CD4-positive, alpha-beta T cell treated with Interleukin-2 at 100 ng/mL for 4 hours (primary cell): ENCODE measurements around the gene TEDC1.

Experiments used
- DNase-seq: peaks from one replicate; pipeline ENCODE4 v3.0.0-alpha.2; 2020; ENCODE audit warnings: low spot score

The TEDC1 gene, protein sequence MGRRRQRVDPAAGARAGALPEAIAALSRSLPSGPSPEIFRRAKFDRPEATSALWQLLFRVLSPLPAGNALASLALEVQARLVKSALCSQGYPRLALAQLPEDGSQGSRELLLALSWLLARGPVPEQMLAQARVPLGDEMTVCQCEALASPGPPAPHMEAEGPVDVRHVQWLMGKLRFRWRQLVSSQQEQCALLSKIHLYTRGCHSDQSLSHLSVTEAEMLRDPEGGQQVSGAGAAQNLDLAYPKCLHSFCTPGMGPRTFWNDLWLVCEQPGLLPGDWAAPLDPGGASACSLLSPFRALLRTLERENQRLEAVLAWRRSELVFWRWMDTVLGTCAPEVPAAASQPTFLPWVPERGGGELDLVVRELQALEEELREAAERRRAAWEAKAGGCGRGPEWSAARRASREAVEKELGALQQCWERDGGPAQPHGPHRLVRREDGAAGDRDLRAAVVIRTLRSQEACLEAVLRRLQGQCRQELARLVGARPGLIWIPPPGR

DNA sequence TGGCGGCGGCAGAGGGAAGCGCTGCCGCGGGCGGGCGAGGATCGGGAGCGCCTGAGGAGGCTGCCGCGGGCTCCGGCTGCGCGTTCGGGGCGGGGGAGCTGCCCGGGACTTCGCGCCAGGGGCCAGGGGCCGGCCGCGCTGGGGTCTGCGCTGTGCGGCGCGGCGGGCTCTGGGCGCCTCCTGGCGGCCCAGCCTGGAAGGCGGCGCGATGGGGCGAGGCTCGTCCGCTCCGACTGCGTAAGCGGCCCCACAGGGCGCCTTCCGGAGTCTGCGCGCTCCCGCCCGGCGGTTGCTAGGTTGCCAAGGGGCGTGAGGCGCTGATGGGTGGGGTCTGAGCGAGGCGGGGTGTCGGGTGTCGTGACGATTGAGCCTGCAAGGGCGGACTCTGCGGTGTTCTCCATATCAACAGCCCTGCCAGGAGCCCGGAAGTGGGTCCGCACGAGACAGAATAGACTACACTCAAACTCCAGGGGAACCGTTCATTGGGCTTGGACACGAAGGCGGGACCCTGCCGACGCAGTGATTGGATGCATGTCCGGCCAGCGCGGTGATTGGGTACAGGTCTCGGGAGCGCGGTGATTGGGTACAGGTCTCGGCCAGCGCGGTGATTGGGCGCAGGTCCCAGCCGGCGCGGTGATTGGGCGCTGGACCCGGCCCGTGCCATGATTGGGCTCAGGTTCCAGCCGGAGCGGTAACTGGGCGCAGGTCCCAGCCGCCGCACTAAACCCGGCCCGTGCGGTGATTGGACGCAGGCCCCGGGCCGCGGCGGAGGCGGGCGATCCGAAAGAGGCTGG, at the start of gene TEDC1:
Gene TEDC1, plus strand, starts transcription at position 675 of the 794 bp plus-strand sequence. CDS start 130 bp downstream, outside the sequence.
- peak; percentile 99 for DNase-seq

DNA sequence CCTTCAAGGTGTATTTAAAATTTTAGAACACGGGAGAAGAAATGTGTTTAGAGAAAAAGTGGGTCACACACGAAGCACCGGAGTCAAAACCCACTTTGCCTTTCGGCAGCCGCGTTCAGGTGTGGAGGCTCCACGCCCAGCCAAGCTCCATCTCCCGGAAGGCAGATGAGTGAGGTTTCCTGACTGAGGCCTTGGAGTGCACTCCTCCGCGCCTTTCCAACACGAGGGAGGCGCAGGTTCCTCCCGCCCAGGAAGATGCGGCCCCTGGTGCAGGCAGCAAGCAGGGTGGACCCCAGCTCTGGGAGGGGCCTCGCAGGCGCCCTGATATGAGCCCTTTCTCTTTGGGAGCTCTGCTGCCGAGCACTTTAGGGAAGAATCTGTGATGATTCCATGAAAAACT, 48.9 kb upstream of the TEDC1 start:
- no peak for DNase-seq

DNA sequence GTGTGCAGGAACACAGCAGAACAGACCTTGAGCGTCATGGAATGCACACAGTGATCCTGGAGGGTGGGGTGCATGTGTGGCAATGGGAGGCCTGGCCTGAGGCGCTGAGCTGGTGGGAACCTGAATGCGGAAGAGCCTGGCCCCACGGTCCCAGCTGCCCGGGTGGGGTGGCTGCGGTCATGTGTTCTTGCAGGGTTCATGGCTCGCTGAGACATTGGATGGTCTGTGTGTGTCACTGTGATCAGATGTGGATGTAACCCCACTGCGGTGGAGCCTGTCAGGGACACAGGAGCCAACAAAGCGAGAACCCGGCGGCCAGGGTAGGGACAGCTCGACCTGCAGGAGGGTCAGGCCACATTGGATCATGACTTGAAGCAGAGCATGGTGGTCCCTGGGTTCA, 48.2 kb upstream of the TEDC1 start:
- no peak for DNase-seq

DNA sequence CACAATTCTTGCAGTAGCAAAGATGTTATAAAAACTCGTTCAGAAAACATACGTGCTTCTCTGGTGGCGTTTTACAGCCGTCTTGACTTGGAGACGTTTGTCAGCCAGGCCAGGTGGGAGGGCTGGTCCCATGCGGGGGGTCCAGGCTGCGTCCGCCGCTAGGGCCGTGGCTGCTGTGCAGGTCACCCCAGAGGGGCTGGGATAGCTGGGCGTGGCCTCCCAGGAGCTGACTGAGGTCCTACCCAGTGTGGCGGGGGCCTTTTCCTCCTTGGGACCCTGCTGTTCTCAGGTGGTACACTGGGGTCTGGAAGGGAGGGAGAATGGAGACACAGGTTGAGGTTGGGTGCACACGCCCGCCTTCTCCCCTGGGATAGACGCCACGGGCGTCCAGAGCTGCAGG, 46.2 kb upstream of the TEDC1 start:
- no peak for DNase-seq

DNA sequence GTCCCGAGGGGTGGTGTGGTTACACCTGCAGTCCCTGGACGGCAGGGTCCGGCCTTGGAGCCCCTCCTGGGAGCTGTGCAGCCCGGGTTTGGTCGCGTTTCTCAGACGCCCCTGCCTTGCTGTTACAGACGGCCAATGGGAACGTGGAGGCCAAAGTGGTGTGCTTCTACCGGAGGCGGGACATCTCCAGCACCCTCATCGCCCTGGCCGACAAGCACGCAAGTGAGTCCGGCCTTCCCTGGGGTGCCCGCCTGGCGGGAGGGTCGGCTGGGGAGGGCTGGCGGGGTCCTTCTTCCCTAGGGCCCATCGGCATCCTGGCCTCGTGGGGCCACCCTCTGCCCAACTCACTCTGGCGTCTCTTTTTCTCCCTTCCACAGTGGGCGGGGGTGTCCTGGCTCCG, 45.8 kb upstream of the TEDC1 start:
- DNase-seq, result no peak

DNA sequence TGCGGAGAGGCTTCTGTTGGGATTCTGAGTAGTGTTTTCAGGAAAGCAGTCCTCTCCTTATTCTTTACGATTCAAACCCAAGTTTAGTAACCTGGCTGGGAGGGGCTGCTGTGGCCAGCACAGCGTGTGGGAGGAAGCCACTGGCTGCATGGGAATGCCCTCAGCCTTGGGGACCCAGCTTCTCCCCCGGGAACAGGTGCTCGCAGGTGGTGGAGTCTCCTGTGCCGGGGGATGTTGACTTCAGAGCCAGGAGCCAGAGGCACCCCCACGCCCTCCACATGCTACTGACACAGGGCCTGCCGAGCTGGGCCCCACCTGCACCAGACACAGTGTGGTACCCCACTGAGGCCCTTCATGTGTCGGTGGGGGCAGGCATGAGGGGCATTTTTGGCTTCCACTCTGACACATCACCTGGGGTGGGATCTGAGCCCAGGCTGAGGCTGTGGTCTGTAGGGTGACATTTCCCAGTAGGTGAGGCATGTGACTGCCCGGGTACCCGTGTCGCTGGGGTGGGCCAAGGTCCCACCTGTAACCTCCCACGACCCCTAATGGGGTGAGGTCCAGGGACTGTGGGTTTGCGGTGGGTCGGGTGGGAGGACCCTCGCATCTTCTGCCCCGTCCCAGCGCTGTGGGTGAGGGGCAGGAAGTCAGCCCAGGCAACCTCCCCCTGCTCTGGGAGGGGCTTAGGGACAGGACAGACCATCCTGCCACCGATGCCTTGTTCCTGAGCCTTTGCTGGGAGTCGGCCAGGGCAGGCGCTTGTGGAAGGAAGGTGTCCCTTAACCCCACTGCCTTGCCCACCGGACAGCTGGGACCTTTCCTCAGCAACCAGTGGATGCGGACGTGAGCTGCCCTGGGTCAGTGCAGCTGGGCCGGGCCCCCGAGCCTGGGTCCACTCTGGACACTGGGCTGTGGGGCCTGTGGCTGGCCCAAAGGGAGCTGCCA, 44.9 kb upstream of the TEDC1 start:
- DNase-seq, result no peak

DNA sequence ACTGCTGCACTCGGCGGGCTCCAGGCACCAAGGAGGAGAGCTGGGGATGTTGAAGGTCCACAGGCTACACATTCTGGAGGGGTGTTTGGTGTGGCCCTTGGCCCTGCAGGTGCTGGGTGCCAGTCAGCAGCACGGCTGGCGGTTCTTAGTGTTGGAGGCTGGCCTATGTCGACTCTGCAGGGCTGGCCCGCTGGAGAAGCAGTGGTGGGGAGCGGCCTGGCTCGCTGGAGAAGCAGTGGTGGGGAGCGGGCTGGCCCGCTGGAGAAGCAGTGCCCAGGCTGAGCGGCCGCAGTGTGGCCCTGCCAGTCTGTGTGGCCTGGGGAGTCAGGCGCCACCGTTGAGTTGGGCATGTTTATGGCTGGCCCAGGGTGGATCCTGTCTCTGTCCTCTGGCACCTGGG, 44.1 kb upstream of the TEDC1 start:
- DNase-seq, result no peak

DNA sequence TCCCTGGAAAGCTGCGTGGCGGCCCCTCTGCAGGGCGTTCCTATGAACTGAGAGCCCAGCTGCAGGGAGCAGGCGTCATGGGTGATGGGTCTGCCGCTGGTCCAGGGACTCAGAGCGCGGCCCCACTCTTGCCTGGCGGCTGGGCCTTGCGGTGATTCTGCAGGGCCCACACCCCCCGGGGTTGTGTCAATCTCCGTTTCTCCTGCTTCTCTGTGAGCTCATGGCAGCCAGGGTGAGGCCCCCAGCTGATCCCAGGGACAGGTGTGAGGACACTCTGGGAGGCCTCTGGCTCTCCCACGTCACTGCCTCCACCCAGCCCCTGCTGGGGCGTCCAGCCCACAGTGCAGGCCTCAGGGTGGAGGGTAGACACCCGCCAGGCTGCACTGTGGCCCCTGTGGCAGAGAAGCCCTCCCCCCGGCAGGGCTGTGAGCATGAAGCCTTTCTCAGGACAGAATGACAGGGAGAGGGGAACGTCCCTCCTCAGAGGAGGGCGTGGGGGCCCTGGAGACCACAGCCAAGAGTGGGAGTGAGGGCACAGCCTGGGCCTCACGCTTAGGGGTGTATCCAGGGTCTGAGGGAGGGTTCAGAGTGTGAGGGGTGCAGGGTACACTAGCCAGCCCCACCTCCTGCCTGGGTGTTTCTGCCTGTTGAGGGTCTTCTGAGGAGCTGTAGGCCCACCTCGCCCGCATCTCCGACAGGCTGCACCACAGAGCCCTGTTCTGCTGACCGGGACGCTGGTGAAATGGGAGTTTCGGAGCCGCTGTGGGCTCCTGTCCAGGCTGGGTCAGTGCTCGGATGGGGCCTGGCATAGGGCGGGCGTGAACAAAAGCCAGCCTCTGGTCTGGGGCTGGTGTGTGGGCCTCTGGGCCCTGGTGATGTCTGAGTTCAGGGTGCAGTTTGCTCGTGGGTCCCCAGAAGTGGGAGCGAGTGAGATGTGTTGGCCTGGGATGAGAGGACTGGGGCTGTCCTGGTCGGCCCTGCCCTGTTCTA, 43.1 kb upstream of the TEDC1 start:
- DNase-seq, result no peak

DNA sequence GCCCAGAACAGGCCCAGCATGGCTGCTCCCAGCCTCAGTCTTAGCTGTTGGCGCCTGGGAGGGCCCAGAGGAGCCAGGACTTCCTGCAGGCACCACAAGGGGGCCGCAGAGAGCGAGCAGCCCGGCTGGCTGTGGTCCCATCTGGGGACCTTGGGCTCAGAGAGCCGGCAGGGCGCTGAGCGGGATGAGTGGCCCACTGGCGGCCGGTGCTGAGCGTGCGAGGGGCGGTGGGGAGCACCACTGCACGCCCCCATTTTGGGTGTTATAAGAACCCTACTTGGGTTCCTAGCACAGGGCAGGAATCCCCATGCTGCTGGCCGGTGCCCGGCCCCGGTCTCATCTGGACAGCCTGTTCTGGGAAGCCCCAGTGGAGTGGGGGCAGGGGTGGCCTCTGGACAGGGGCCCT, 42.3 kb upstream of the TEDC1 start:
- peak; percentile 72 for DNase-seq

DNA sequence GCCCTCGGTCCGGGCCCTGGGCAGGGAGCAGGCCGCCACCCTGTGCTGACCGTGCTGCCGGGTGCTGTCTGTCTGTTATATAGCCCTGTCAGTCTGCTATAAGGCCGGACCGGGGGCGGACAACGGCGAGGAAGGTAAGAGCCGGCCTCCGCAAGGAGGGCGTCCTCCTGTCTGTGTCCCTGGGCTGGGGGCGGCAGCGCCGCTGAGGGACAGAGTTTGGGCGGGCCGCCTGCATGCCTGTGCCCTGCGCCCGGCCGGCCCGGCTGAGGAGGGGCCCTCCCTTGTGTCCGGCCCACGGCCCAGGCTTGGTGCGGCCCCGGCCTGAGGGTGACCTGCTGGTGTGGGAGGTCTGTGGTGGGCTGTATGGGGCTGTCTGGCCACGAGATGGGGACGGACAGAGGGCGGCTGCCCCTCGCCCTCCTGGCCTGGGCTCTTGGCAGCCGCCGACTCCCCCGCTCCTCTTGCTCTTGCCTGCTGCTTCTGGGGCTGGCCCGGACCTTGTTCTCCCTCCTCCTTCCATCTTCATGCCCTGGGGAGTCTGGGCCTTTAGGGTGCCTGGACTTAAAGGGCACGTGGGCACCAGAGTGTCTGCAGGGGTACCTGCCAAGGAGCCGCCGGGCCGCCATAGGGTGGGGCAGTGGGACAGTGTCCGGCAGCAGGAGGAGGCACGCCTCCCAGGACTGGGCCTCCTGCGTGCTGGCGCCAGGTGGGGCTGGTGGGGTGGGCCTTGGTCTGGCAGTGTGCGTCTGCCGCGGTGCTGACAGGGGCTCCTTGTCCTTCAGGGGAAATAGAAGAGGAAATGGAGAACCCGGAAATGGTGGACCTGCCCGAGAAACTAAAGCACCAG, 41.5 kb upstream of the TEDC1 start:
- no peak for DNase-seq

DNA sequence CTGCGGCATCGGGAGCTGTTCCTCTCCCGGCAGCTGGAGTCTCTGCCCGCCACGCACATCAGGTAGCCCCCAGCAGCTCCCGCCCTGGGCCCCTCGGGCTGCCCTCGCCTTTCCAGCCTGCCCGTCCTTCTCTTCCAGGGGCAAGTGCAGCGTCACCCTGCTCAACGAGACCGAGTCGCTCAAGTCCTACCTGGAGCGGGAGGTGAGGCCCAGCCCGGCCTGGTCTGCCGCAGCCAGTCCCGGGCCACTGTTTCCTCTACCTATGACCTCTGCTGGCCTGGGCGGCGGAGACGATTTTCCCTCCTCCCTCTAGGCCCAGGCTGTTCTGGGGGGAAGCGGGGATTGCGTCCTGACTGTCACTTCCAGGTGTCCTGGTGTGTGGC, 40.9 kb upstream of the TEDC1 start:
- no peak for DNase-seq

DNA sequence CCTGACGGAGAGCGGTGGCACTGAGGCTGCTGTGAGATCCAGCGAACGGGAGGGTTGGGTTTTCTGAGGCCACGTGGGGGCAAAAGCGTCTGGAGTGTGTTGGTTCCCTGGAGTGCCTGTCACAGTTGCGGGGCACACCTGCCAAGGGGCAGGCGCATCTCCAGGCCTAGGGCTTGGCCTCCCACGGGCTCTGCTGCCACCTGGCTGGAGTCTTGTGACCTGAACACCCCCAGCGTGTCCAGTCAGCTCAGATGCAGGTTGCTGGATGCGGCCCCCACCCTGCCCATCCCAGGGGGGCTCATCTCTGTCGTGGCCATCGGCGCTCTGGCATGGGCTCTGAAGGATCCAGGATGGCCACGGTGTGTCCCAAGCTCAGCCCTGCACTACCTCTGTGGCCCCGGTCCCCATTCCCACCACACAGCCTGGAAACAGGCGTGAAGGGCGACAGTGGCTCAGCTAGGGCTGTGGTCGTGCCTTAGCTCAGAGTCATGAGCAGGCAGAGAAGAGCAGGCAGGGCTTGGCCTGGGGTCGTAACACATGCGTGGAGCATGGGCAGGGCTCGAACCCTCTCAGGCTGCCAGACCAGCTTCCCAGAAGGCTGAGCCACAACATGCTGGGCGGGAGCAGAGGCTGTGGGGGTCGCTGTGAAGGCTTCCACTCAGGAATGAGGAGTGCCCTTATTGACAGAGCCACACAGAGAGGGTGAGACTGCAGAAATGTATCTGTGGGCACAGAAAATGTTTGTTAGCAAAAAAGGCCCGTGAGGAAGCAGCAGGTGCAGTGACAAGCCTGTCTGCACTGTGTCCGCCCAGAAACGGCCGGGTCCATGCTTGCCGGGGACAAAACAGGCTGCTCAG, 40.0 kb upstream of the TEDC1 start:
- DNase-seq, result no peak

DNA sequence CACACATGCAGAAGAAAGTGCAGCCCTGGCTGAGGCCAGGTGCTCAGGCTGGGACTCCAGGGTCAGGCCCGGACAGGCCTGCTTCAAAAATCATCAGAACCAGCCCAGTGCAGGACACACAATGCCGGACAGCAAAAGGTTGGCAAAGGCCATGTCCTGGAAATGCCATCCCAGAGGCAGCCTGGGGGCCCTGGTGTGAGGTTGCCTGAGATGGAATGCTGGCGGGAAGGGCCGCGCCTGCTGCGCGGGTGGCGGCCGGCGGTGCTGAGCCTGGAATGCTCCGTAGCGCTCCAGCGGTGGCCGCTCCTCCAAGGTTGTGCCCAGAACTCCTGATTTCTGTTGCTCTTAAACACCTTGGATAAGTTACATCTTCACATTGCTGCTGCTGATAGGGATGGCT, 38.1 kb upstream of the TEDC1 start:
- DNase-seq, result no peak

DNA sequence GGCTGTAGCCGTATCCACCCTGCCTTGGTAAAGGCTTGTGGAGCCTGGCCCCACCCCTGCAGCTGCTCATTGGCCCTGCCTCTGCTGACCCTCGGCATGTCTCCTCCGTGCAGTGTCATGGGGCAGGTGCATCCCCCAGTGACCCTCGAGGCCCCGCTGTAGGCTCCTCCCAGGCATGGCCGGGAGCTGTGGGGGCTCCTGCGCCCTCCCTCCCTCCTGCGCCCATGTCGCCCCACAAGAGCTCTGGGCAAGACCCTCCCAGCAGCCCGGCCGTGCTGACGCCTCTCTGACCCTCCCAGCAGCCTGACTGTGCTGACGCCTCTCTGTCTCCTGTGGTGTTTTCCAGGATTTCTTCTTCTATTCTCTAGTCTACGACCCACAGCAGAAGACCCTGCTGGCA, 37.2 kb upstream of the TEDC1 start:
- DNase-seq, result no peak

DNA sequence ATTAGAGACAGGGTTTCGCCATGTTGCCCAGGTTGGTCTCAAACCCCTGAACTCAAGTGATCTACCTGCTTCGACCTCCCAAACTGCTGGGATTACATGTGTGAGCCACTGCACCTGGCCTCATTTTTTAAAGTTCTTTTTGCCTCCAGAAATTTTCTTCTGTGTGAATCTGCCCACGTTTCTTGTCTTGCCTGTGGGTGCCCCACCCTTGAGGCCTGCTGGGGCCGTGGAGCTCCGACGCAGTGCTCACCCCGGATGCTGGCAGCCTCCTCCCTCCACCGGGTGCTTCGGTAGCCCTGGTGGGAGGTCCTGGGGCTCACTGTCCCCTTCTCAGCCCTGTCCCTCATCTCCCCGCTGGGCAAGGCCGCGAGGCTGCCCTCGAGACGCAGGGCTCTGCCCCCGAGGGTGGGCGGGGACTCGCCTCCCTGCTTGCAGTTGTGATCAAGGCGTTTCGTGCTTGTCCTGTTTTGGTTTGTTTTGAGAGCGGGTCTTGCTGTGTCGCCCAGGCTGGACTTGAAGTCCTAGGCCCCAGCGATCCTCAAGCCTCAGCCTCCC, 35.9 kb upstream of the TEDC1 start:
- DNase-seq, result no peak

DNA sequence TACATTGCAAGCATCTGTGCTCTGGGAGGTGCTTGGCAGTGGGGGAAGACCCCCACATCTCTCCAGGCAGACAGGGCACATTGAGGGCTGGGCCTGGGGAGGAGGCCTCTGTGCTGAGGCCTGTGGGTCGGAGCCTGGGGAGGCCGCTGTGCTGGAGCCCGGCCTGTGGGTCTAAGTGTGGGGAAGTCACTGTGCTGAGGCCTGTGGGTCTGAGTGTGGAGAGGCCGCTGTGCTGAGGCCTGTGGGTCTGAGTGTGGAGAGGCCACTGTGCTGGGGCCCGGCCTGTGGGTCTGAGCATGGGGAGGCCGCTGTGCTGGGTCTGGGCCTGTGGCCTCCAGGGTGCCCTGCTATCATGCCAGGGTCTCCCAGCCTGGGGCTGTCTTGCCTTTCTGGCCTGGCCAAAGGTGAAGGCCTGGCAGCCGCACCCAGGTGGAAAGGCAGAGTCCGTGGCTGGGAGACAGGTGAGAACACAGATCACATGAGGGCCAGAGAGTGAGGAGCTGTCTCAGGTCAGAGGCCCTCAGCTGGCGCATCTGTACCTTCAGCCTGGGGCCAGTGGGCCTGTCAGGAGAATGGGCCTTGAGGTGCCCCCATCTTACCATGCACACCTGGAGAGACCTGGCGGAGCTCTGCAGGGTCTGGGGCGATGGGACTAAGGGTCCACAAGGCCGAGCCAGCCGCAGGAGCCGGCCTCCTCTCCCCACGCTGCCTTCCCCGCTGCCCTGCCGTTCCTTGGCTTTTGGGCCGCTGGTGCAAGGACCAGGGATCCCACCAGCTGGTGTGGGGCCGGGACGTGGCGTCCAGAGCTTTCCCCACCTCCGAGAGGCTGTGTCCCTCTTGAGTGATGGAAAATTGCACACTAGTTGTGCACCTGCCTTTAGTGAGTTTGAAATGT, 35.0 kb upstream of the TEDC1 start:
- no peak for DNase-seq

DNA sequence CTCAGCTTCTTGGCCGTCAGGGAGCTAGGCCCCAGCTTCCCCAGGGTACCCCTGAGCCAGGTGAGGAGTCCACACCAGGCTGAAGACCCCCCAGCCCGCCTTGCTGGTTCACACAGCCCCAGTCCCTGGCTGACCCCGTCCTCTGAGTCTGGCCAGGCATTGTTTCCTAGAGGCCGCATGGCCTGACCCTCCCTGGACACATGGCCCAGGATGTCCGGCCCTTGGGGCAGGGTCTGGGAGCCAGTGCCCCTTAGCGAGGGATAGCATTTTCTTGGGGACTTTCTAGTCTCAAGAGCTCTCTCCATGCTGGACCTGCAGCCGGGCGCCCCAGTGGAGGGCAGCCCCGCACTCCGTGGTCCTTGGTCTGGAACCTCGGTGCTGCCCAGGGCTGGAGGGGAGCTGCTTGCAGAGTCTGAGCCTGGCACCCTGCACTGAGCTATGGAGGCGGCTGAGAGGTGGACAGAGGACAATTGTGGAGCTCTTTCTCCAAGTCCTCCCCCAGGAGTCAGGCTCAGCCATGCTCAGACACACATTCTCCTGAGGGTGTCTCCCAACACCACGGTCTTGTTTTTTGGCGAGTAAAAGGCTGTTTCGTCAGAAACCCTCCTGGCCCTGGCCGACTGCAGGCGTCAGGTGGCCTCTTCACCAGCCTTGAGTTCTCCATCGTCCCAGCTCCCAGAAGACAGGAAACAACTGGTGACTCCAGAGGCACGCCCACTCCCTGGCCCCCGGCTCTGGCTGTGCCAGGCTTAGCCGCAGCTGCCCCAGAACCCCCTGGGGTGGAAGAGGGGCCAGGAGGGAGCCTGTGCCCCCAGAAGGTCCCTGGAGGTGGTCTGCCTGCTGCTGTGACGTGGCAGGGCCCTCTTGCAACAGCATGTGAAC, 34.1 kb upstream of the TEDC1 start:
- no peak for DNase-seq
